ENCODE results near the gene UBE2O. TPM values are rescaled to one million over a fixed set of nuclear protein-coding genes. Genes with fewer than 3 reads are reported as not detected.

Gene UBE2O
- total and polyA plus RNA-seq, 11 donors = 16.0 to 36.1 (median 30.7) TPM

- H3K9me3 ChIP-seq = no peaks in the 10 kb centered on the region
- ATAC-seq (peak in 1 of 4 donors; percentile 17), DNase-seq (no peak)
- peaks cover 3 to 82% (median 44%) of the 10 kb centered on the region in 12 donors for H3K4me1 ChIP-seq
- intact Hi-C loops (cut with DNase I) = no loop called here
- no peak overlapping the region for H3K4me3 ChIP-seq
- 78 to 87% (median 82%) methylated on average over 2 of the region's 2 CpGs for WGBS, 4 donors
- peak overlapping the region in 10 of 12 donors; percentile 14 to 77 (median 56) for H3K27ac ChIP-seq
- TF ChIP-seq CTCF (IDR thresholded peaks at IDR 0.05) (no peak), POLR2A (IDR thresholded peaks at IDR 0.05) (no peak)
- H3K36me3 ChIP-seq = no peaks in the 10 kb centered on the region
- H3K27me3 ChIP-seq = no peaks in the 10 kb centered on the region
Observed at GRCh38 chr17:76431509-76431908, 21.4 kb downstream of the UBE2O start.

DNA sequence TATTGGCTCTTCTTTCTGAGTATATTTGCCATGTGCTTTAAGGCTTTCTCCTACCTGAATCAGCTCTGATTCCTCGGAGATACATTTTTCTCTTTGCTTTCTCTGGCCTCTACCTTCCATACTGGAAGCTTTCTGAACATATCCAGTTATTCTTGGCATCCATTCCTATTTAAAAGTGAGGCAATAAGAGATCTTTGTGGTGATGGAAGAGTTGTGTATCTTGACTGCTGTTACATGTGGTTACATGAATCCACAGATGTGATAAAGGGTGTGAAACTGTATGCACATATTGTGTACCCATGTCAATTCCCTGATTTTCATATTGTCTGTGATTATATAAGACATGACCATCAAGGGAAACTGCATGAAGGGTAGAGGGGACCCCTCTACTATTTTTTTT lies 24.4 kb downstream of the UBE2O start:
- TF ChIP-seq CTCF (IDR thresholded peaks at IDR 0.05) (no peak), POLR2A (IDR thresholded peaks at IDR 0.05) (no peak)
- H3K36me3 ChIP-seq = no peaks in the 10 kb centered on the region
- no peaks in the 10 kb centered on the region for H3K27me3 ChIP-seq
- peak overlapping the region in 5 of 12 donors; percentile 7 to 75 (median 65) for H3K27ac ChIP-seq
- H3K9me3 ChIP-seq = no peaks in the 10 kb centered on the region
- H3K4me3 ChIP-seq = no peak overlapping the region
- intact Hi-C loops (cut with DNase I) = no loop called here
- H3K4me1 ChIP-seq = peaks cover 3 to 67% (median 42%) of the 10 kb centered on the region in 12 donors
- DNase-seq (no peak), ATAC-seq (no peak)
- WGBS, 4 donors = 97 to 100% (median 97%) methylated on average over 1 of the region's 1 CpG

DNA sequence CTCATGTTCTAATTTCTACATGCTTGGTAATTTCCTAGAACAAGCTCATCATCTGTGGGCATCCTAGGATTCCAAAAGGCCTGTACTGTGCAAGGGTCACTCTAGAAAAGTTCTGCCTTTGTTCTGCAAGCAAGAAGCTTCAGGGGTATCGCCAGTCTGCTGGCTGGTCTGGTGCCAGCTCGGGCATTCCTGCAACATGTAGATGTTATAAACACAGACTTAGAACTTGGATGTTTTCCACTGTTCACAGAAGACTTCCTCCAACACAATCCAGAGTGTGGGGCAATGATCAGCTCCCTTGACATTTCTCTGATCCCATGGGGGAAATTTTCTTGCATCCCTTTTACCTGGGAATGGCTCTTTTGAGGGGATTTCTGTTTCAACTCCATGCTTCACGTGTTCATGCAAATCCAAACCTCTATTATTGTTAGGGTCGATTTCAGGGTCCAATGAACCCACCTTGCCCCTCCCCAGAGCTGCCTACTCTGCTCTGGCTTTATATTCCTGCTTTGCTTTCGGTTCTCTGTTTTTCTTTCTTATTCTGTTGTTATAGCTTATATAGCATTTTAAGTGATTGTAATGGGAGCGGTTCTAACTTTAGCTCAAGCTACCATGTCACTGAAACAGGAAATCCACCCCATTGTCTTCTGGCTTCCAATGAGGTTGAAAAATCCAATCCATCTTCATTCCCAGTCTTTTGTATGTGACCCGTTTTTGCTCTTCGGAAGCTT lies 25.3 kb downstream of the UBE2O start:
- DNase-seq (peak in 1 of 5 donors; percentile 48), ATAC-seq (peak in 2 of 4 donors; percentile 17 to 31)

More for the DNA sequence above, 25.3 kb downstream of the UBE2O start:
- H3K36me3 ChIP-seq = no peaks in the 10 kb centered on the region
- peaks cover 3 to 67% (median 42%) of the 10 kb centered on the region in 12 donors for H3K4me1 ChIP-seq
- no peak overlapping the region for H3K4me3 ChIP-seq
- TF ChIP-seq CTCF (IDR thresholded peaks at IDR 0.05) = no peak
- no peak for TF ChIP-seq POLR2A (IDR thresholded peaks at IDR 0.05)
- H3K9me3 ChIP-seq = no peaks in the 10 kb centered on the region
- intact Hi-C loops (cut with DNase I) = no loop called here
- peak overlapping the region in 11 of 12 donors; percentile 5 to 75 (median 48) for H3K27ac ChIP-seq
- no peaks in the 10 kb centered on the region for H3K27me3 ChIP-seq
- 46 to 55% (median 48%) methylated on average over 8 of the region's 8 CpGs for WGBS, 4 donors
